DMS 273 (cell line): Measurements from ENCODE around the gene TSHZ2.
"Not testable (repeated sequence)": the region's sequence is repeated elsewhere in the genome, so short reads cannot be mapped to it uniquely, and the experiment has no call there.

Experiments used
- DNase-seq: peaks from one replicate; lab custom pipeline; 2025; ENCODE audit not compliant: unreplicated experiment; lab: John Stamatoyannopoulos, UW

TSHZ2 gene

GRCh38 chr20:53527196-53527595 is 555.0 kb downstream of the TSHZ2 start:
- no peak for DNase-seq

DNA sequence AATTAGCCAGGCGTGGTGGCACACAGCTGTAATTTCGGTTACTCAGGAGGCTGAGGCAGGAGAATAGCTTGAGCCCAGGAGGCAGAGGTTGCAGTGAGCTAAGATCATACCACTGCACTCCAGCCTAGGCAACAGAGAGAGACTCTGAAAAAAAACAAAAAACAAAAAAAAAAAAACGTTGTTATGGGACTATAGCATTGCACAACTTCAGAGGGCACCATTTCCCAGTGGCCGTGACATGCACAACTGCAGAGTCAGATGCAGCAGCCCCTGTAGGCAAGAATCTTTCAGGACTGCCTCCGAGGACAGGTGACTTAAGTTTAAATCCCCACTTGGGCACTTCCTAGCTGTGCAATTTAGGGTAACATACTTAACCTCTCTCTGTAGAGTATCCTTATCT is 557.5 kb downstream of the TSHZ2 start:
- DNase-seq, result no peak

DNA sequence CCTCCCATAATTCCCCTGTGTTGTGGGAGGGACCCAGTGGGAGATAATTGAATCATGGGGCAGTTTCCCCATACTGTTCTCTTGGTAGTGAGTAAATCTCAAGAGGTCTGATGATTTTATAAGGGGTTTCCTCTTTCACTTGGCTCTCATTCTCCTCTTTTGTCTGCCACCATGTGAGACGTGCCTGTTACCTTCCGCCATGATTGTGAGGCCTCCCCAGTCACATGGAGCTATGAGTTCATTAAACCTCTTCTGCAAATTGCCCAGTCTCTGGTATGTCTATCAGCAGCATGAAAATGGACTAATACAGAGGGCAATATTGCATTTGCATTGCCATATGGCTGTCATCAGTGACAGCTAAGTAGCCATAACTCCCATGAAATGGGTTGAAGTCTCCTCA is 558.3 kb downstream of the TSHZ2 start:
- no peak for DNase-seq

GRCh38 chr20:53532654-53533312 is 560.6 kb downstream of the TSHZ2 start:
- DNase-seq, result not testable (repeated sequence)

GRCh38 chr20:53533500-53533899 is 561.3 kb downstream of the TSHZ2 start:
- DNase-seq, result no peak

DNA sequence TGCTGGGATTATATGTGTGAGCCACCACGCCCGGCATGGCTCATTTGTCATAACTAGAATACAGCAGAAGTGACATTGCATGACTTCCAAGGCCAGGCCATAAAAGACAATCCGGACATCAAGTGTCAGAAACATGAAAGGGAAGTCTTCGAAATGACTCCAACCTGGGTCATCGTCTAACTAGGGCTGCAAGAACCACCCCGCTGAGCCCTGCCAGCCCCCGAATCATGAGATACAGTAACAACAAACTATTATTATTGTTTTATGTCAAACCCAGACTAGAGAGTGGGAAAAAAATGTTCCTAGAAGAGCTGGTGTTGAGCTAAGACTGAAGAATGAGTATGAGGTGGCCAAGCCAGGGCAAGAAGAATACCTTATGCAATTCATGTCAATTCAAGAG is 561.9 kb downstream of the TSHZ2 start:
- DNase-seq, result no peak

GRCh38 chr20:53535878-53536277 is 563.7 kb downstream of the TSHZ2 start:
- no peak for DNase-seq

DNA sequence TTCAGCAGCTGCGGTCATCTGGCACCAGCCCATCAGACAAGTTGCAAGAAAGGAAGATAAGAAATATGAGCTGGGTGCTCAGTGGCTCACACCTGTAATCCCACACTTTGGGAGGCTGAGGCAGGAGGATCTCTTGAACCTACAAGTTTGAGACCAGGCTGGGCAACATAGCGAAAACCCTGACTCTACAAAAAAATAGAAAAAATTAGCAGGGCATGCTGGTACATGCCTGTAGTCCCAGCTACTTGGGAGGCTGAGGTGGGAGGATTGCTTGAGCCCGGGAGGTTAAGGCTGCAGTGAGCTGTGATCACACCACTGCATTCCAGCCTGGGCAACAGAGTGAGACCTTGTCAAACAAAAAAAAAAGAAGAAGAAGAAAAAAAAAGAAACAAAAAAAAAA is 564.2 kb downstream of the TSHZ2 start:
- not testable (repeated sequence) for DNase-seq

DNA sequence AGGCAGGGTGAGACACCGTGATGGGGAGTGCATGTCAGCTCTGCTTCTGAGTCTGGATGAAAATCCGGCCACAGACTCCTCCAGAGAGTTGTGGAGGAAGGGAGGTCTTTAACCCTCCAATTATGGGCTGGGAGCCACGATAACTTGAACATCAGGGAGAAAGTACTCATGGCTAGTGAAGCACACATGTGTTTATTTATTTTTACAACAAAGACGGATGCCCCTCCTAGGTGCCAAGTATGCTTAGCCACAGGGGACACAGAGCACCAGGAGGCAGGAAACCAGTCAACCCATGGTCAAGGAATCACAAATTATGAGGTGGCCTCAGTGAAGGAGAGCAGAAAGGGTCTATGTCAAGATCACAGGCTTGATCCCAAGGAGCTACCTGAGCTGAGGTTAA is 567.4 kb downstream of the TSHZ2 start:
- no peak for DNase-seq
